NCI-H82 (cell line): ENCODE measurements around the gene TADA2A.
A peak's percentile ranks its signal among the peaks of the same experiment; 100 is the strongest.

Experiments used
- DNase-seq: peaks from one replicate; lab custom pipeline; 2025; lab: John Stamatoyannopoulos, UW

Gene TADA2A

GRCh38 chr17:37462492-37462891, 55.8 kb downstream of the TADA2A start:
- DNase-seq = no peak

GRCh38 chr17:37463039-37463438, 56.4 kb downstream of the TADA2A start:
- DNase-seq = no peak

- no peak for DNase-seq
Measured at GRCh38 chr17:37465069-37465616, 58.5 kb downstream of the TADA2A start.

GRCh38 chr17:37466471-37466870, 59.8 kb downstream of the TADA2A start:
- DNase-seq = no peak

GRCh38 chr17:37470181-37470580, 63.5 kb downstream of the TADA2A start:
- no peak for DNase-seq

- no peak for DNase-seq
Measured at GRCh38 chr17:37475731-37476420, 69.2 kb downstream of the TADA2A start.

- DNase-seq = peak; percentile 84
Measured at GRCh38 chr17:37476431-37477120, 69.9 kb downstream of the TADA2A start.

- no peak for DNase-seq
Measured at GRCh38 chr17:37478187-37478586, 71.5 kb downstream of the TADA2A start.

GRCh38 chr17:37479025-37479424, 72.3 kb downstream of the TADA2A start:
- no peak for DNase-seq

GRCh38 chr17:37480427-37480826, 73.7 kb downstream of the TADA2A start:
- no peak for DNase-seq

- DNase-seq = no peak
Measured at GRCh38 chr17:37481001-37481665, 74.4 kb downstream of the TADA2A start.

- peak; percentile 36 for DNase-seq
Measured at GRCh38 chr17:37483311-37484039, 76.8 kb downstream of the TADA2A start.

GRCh38 chr17:37485938-37486570, 79.4 kb downstream of the TADA2A start:
- DNase-seq = no peak

GRCh38 chr17:37488009-37488604, 81.4 kb downstream of the TADA2A start:
- DNase-seq = peak; percentile 73

GRCh38 chr17:37488607-37489196, 82.0 kb downstream of the TADA2A start:
- DNase-seq = peak; percentile 62

- DNase-seq = peak; percentile 92
Measured at GRCh38 chr17:37489197-37490001, 82.7 kb downstream of the TADA2A start, which contains the start of gene DUSP14. DUSP14 (plus strand) TSS chr17:37489891; CDS start chr17:37512273, 22,382 bp downstream.

GRCh38 chr17:37490022-37490587, 83.4 kb downstream of the TADA2A start:
- peak; percentile 83 for DNase-seq

GRCh38 chr17:37490638-37491614, 84.2 kb downstream of the TADA2A start:
- DNase-seq = peak; percentile 65
